ENCODE results near the gene POLR1E.

The POLR1E gene

DNA sequence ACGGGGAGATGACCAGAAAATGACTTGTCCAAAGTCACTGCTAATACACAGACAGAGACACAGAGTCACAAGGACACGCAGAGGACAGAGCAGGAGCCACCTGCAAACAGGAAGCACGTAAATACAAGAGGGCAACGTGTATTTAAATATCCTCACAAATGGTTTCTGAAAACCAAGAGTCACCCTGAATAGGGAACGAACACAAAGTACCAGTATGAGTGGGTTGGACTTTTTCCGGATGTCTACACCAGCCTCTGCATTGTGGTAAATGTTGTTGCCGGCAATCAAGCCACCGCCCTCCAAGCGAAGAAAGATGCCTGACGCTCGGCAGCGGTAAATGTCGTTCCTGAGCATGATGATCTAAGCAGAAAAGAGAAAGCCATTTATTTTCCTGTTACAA is 46.0 kb downstream of the POLR1E start:
- DNase-seq (ENCODE audit: low read depth in 2 of 2, low spot score in 1 of 2): no peak

DNA sequence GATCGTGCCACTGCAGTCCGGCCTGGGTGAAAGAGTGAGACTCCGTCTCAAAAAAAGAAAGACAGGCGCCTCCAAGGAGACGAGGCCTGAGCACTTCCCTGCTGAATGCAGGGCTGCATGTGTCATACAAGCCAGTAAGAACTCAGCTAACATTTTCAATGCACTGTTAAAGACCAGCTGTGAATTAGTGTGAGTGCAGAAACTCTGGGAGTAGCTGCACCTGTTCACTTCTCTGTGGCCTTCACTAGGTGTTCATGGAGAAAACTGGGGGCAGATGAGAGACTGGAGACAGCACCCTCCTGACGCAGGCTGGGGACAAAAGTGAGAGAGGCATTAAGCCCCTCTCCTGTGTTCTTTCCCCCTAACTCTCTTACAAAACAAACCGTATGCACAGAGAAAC is 48.7 kb downstream of the POLR1E start:
- DNase-seq (ENCODE audit: low read depth in 2 of 2, low spot score in 1 of 2): no peak

DNA sequence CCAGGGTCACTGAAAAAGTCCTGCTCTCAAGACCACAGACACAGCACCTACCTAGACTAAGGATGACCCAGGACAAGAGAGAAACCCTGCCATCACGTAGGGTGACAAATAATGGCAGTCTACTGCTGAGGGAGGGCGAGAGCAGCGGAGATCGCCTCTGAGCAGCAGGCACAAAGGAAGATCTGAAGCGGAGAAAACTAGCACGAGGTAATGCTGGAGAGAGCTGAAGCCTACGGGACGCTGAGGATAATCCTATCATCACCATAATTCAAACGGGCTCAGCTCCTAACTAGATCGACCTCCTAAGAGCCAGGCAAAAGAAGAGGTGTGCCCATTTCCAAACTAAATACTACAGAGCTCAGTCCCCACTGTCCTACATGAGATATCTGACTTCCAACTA is 49.2 kb downstream of the POLR1E start:
- no peak for DNase-seq (ENCODE audit: low read depth in 2 of 2, low spot score in 1 of 2)

DNA sequence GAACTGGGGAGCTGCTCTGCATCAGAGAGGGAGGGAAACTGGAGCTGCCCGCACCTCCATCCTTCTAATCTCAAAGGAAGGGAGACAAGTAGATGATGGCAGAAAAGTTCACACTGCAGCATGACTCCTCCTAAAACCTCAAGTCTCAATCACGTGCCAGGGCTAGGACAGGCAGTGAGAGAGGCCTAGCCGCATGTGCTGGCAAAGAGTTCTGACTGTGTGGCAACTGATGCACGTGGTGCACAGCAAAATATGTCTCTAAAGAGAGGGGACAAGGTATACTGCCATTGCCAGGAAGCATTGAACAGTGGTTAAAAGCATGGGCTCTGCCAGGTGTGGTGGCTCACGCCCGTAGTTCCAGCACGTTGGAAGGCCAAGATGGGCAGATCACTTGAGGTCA is 52.4 kb downstream of the POLR1E start:
- DNase-seq (ENCODE audit: low read depth in 2 of 2, low spot score in 1 of 2): no peak

DNA sequence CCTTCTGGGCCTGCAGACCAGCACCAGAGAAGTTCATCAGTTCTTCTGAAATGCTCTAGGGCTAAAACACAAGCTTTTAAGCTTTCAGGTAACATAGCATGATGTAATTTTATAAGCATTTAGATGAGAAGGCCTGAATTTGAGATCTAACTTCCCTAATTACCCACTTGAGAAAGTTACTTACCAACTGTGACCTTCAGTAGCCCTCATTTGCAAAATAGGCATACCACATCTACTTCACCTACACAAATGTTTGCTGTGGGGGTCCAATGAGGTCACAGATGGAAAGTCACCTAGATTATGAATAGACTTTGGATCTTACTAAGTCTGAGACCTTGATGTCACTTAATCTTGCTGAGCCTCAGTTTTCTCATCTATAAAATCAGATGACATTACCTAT is 53.9 kb downstream of the POLR1E start:
- DNase-seq (ENCODE audit: low read depth in 2 of 2, low spot score in 1 of 2): no peak

DNA sequence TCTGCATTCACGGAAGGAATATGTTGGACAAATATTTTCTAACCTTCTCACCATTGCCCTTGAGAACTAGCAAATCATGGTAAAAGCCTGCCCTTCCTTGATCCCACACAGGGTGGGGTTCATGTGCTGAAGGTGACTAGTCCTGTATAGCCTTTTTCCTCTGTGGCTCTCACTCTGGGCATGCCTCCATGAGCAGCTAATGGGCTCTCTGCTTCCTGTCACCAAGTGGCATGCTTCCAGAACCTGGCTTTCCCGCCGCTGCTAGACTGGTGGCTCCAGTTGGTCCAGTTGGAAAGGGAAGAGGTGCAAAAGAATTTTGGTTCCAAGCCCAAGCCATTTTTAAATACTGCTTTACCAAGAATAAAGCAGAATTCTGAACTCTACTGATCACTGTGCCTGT is 54.9 kb downstream of the POLR1E start:
- no peak for DNase-seq (ENCODE audit: low read depth in 2 of 2, low spot score in 1 of 2)

DNA sequence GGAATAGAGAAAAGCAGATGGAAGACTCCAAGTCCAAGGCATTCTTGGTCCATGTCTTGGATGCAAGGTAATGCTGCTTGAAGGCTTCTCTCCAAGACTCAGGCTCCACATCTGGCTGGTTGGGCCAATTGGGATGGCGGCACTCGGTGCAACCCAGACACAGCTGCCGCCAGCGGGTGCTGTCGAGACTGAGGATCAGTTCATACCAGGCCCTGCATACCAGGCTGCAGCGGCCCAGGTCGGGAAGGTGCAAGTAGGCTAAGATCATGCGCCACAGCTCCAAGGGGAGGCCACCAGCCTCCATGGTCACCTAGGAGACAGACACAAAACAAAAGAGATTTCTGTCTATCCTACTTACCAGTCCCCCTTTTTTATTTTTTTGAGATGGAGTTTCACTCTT is 55.7 kb downstream of the POLR1E start:
- DNase-seq (ENCODE audit: low read depth in 2 of 2, low spot score in 1 of 2): no peak

DNA sequence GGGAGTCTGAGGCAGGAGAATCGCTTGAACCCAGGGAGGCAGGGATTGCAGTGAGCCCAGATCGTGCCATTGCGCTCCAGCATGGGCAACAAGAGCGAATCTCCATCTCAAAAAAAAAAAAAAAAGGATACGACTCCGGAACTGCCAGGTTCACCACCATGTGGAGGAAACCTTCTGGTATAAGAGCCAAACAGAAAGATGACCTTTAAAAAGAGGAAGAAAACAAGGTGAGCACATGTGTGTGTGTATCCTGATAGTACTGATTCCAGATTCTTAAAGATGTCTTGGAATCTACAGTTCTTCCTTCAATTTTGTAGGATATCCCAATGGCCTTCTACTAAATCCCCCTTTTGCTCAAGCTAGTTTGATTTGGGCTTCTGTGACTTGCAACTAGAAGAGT is 56.7 kb downstream of the POLR1E start:
- no peak for DNase-seq (ENCODE audit: low read depth in 2 of 2, low spot score in 1 of 2)

DNA sequence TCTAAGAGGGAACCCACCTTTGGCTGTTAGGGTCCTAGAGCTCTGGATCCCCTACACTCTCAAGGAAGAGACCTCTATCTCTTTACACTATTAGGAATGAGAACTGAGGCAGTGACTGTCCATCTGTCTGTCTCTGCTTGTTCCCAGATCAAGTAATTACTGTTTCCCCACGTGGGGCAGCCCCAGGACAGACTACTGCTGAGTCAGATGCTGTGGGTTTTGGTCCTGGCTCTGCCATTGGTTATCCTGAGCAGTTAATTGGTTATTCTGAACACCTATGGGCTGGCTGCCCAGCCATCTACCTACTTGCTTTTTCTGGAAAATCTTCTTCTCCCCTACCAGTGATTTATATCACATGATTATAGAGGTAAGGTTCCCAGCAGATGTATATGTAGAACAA is 57.1 kb downstream of the POLR1E start:
- DNase-seq (ENCODE audit: low read depth in 2 of 2, low spot score in 1 of 2): no peak

DNA sequence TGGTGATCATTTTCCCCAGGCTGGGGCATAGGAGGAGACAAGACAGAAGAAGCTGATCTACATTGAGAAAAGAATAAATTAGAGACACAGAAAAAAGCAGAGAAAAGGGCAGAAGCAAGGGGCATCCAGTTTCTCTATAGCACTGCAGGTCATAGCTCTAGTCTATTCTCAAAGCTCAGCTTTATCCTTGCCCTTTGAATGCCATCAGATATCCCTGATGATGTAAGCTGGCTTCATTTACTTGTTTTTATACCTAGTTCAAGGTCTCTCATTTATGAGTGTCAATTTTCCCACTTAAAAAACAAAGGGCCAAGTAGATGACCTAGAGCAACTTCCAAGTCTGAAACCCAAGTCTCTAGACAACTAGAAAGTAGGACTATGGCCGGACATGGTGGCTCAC is 57.7 kb downstream of the POLR1E start:
- DNase-seq (ENCODE audit: low read depth in 2 of 2, low spot score in 1 of 2): no peak

DNA sequence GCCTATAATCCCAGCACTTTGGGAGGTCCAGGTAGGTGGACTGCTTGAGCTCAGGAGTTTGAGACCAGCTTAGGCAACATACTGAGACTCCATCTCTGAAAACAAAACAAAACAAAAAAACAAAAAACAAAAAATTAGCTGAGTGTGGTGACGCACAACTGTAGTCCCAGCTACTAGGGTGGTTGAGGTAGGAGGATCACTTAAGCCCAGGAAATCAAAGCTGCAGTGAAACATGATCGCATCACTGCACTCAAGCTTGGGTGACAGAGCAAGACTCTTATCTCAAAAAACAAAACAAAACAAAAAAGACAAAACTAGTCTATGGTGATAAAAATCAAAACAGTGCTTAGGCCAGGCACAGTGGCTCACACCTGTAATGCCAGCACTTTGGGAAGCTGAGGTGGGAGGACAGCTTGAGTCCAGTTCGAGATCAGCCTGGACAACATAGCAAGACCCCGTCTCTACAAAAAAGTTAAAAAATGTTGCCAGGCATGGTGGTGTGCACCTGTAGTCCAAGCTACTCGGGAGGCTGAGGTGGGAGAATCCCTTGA is 61.7 kb downstream of the POLR1E start:
- DNase-seq (ENCODE audit: low read depth in 2 of 2, low spot score in 1 of 2): no peak

DNA sequence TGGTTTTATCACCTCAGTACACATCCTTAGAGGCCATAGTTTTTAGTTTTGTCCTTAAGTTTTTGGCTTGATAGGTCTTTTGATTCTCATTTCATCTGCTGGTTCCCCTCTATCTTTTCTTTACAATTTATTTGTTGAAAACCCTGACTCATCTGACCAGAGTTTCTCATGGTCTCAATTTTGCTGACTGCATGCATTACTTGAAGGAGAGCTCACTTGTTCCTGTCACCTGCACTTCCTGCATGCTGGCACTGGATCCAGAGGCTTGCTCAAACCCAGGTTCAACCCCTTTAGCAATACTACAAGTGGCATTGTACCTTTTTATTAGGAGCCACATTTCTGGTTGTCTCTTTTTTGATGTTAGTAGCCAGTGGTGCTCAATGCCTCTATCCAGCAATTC is 63.8 kb downstream of the POLR1E start:
- no peak for DNase-seq (ENCODE audit: low read depth in 2 of 2, low spot score in 1 of 2)

DNA sequence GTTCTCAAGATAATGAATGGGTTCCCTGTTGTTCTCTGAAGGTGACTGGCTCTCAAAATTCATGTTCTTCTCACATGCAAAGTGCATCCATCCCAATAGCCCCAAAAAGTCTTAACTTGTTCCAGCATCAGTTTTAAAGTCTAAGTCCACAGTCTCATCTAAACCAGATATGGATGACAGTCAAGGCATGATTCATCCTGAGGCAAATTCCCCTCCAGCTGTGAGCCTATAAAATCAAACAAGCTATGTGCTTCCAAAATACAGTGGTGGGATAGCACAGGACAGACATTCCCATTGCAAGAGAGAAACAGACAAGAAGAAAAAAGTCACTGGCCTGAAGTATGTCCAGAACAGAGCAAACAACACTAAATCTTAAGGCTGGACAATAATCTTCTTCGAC is 65.0 kb downstream of the POLR1E start:
- no peak for DNase-seq (ENCODE audit: low read depth in 2 of 2, low spot score in 1 of 2)

DNA sequence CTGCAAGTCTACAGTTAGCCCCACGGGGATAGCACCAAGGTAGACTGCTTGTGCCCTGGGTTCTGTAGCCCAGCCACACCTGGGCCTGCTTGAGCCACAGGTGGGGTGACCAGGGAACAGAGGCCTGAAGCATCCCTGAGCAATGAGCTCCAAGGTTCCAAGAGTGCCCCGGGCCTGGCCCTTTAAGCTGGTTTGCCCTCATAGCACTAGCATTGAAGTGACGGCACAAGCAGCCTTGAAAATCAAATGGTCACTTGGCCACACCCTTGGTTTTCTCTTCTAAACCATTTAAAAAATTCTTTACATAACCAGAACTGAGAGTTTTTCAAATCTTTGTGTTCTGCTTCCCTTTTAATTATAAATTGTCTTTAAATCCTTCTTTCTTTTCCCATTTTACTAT is 65.7 kb downstream of the POLR1E start:
- no peak for DNase-seq (ENCODE audit: low read depth in 2 of 2, low spot score in 1 of 2)

DNA sequence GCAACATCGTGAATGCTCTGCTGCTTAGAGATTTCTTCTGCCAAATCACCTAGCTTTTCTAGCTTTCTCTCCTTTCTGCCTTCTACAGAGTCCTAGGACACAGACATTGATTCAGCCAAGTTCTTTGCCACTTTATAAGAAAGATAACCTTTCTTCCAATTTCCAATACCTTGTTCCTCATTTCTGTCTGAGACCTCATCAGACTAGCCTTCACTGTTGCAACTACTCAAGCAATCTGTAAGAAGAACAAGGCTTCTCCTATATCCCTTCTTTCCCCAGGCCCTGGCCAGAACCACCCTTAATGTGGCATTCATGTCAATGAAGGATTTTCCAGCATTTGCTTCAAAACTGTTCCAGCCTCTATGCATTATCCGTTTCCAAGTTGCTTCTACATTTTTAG is 66.1 kb downstream of the POLR1E start:
- no peak for DNase-seq (ENCODE audit: low read depth in 2 of 2, low spot score in 1 of 2)

Data from stimulated activated CD8-positive, alpha-beta memory T cell treated with anti-CD3 and anti-CD28 coated beads, Interleukin-4, amount 100 ng/mL, for 1 hour (primary cell).